Hindlimb muscle (tissue), 1 donor: Measurements from ENCODE around the gene THADA. TPM values are rescaled to one million over a fixed set of nuclear protein-coding genes. Genes with fewer than 3 reads are reported as not detected.
A peak's percentile ranks its signal among the peaks of the same experiment; 100 is the strongest.
"Not testable (repeated sequence)": the region's sequence is repeated elsewhere in the genome, so short reads cannot be mapped to it uniquely, and the experiment has no call there.

Source experiments
- DNase-seq: peaks from one replicate; pipeline ENCODE4 v3.0.0-alpha.2; 2013
- polyA plus RNA-seq: library from polyadenylated mRNA; unstranded; fragments of 120-200 nt; gene quantifications from one replicate; pipeline ENCODE4 v1.2.1, GENCODE V29; 2013; ENCODE audit not compliant: insufficient read length

The THADA gene
- polyA plus RNA-seq, 1 donor, result 22.3 TPM

DNA sequence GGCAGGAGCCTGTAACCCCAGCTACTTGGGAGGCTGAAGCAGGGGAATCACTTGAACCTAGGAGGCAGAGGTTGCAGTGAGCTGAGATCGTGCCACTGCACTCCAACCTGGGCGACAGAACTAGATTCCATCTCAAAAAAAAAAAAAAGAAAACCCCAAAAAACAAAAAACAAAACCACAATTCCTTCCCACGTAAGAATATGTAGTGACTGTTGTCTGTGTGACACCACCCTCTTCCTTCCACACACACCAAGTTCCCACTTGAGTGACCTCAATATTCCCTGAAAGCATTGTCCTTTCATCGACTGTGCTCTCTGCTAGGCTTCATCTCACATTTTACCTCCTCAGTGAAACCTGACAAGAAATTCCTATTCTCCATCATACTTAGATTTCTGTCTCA lies 8.8 kb upstream of the THADA start:
- DNase-seq, result no peak

DNA sequence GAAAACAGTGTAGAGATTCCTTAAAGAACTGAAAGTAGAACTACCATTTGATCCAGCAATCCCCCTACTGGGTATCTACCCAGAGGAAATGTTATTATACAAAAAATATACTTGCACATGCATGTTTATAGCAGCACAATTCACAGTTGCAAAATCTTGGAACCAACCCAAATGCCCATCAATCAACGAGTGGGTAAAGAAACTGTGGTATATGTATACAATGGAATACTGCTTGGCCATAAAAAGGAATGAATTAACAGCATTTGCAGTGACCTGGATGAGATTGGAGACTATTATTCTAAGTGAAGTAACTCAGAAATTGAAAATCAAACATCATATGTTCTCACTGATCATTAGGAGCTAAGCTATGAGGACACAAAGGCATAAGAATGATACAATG lies 4.8 kb upstream of the THADA start:
- DNase-seq, result not testable (repeated sequence)

DNA sequence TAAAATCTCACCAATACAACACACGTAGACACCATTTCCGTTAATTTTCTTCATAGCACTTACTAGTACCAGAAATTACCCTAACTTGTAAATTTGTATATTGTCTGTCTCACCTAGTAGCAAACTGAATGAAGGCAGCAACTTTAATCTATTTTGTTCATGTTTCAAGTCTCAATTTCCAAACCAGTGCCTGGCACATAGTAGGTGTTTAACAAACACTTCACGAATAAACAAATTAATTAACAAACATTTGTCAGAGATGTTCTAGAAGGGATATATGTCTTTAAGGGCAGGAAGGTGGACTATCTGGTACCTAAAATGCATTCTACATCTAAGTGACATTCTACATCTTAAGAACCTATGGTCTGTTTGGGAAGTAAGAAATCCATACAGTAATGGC lies 963 bp downstream of the THADA start:
- no peak for DNase-seq

DNA sequence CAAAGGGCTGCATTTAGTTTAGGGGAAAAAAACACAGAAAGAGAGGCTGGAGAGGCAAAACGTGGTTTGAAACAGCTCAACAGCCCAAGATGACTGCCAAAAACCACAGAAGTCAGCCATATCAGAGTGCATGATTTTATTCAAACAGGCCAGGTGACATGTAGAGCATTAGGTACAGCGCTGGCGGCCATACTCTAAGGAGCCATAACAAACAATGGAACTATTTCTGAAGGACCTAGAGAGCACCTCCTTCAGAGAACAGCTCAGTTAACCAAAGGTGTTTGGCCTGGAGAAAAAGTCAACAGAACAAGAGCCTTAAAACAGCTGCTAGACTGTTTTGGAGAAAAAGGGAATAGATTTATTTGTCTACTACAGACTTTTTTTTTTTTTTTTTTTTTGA lies 2.6 kb downstream of the THADA start:
- DNase-seq, result no peak

DNA sequence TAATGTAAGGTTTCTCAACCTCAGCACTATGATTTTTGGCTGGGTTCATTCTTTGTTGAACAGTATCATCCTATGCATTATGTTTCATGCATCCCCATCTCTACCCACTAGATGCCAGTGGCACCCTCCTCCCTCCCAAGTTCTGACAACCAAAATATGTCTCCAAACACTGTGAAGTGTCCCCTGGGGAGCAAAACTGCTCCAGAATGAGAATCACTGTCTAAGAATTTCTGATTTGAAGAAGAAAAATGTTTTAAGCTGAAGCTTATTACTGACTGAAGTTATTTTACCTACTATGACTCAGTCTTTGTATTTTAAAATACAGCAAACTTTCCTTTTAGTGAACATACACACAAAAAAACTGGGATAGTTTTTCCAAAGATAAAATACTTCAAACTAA lies 3.4 kb downstream of the THADA start:
- DNase-seq, result no peak

DNA sequence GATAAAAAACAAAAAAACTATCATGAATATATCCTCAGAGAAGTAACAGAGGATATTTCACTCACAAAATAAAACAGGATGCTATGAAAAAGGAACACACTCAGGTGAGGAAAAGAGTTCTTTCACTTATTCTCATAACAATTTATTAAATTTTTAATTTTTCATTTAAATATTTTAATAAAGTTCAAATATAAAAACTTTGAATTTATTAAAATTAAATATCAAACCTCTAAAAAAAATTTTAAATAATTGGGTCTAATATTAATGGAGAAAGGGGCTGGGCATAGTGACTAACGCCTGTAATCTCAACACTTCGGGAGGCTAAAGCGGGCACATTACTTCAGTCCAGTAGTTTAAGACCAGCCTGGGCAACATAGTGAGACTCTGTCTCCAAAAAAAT lies 10.1 kb downstream of the THADA start:
- DNase-seq, result no peak

DNA sequence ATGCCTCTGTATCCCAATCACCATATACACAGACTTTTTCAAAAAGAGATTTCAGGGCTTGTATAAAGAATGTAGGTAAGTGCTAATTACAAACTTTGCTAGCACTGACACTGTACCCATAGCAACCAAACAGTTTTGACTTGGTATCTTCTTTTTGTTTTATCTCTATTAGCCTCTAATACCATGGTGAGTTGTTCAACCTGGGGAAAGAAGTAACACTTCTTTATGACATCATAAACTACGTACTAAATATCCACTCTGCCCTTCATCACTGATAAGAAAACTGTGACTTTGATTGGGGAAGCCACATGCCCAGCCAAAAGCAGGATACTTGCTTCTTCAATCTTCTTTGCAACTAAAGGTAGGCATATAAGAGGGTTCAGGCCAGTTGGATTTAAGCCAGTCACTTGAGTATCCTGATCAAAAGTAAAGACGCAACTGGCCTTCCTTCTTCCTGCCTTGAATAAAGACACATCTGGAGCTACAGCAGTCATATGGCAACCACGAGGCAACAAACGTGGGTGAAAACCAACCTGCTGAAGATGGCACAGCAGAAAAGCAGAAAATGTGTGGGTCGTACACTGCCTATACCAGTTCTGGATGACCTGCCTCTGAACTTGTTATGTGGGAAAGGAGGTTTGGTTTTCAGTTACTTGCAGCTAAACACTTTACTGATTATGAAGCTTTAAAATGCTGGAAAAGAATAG lies 16.4 kb downstream of the THADA start:
- DNase-seq, result no peak

DNA sequence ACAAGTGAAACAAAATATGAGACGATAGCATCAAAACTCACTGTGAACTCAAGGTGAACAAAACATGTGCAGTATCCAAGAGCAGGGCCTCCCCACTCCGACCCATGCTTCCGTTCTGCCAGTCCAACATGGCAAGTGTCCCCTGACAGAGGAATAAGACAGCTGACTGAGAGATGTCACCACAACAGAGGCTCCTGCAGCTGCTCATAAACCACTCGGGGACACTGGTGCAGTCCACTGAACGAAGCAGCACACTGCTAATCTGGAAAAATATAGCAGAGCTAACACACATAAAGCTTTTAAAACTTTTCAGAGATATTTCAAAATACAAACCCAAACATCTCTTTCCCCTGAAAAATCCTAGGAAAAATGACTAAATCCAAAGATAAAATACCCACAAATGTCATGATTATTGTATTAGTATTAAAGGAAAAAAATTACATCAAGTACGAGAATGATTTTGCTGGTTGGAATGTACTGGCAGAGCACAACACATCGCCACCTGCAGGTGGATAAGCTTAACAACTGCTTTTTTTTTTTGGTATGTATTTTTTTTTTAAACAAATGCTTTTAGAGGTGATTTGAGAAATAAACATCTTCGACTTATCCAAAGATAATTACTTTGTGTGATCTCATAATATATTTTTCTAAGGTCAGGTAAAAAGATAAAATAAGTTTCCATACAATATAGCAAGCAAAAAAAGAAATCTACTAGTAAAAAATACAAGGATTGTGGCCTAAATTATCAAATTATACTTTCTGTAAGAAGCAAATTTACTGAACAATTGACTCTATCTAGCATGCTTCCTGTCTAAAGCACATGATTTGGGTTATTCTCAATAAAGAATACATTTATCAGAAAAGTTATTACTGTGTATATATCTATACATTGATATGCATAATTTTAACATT lies 18.6 kb downstream of the THADA start:
- peak; percentile 40 for DNase-seq

DNA sequence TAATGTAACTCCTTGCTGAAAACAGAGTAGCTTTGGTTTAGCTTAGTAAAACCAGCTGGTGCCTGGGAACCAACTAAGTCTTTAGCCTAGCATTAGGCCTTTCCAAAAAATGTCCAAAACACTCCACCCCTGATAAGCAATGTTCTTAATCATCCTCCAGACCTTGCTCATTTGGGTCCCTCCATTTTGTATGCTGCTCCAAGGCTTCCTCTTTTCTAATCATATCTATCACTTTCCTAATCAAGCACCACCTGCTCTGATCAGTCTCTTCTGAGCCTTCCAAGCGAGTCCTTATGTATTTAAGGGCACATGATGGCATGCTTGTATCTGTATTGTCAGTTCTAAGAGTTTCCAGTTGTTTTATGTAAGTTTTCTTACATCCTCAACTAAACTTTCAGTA lies 23.6 kb downstream of the THADA start:
- no peak for DNase-seq

DNA sequence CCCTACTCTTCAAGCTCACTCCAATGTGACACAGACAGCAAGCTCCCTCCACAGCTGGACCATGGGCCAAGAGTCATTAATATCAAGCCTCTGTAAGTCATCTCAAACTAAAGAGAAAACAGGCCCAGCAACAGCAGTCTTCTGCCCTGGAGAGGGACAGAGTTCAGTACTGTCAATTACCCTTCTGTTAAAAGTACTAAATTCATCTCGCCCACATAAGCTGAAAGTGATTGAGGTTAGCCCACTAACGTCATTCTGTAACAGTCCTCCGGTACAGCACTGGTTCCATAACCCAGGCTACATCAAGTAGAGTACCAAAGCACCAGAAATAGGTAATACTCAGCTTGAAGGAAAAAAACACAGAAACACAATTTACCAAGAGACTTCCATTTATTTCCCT lies 25.9 kb downstream of the THADA start:
- DNase-seq, result no peak

DNA sequence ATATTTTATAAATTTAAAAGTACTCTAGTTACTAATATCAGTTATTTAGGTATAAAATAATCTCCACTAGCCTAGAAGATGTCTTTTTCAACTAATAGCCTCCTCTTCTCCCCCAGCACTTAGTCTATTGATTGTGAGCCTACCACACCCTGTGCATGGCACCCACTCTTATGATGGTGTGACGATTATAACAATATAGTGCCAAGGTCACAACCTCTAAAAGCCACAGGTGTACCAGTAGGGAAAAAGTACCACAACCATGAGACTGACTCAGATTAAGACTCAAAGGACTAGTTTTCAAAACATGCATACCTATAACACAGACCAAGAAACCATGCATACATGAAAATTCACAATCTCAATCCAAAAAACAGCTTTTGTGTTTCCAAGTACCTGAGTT lies 27.6 kb downstream of the THADA start:
- no peak for DNase-seq

DNA sequence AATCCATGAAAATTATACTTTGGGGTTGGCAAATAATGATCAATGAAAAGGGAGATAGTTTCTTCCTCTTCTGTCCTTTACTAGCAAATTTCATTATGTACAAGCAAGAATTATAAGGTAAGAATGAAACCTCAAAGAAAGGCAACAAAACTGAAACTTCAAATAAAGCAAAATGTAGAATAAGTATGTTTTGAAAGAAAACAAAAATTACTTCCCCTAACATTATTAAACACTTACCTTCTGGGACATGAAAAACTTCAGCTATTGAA lies 29.4 kb downstream of the THADA start:
- no peak for DNase-seq

DNA sequence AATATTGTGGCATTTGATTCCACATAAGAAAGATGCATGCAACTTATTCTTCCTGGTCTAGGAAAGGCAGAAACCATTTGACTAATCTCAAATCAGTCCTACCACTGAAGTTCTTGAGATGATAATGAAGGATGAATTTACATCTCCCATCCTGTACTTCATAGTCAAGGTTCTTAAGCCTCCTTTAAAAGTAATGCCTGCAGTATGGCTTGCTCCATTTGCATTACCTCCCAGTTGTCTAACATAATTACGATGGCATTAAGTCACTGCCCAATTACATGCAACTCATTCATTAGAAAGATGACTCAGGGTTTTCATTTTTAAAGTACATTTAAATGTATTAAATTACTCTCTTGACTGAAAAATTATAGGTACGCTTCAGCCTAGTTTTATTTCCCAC lies 32.2 kb downstream of the THADA start:
- DNase-seq, result no peak

DNA sequence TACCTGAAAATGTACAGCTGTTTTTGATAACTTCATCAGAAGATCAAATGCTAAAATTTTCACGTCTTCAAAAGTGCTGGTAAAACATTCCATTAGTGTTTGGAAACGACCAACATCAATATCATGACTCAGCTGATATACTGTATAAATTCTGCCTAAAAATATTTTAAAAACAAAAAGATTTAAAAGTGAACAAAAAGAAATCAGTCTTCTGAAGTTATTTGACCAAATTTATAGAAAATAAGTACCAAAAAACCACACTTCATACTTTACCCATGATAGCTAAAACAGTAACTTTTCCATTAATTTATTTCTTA lies 35.6 kb downstream of the THADA start:
- no peak for DNase-seq

DNA sequence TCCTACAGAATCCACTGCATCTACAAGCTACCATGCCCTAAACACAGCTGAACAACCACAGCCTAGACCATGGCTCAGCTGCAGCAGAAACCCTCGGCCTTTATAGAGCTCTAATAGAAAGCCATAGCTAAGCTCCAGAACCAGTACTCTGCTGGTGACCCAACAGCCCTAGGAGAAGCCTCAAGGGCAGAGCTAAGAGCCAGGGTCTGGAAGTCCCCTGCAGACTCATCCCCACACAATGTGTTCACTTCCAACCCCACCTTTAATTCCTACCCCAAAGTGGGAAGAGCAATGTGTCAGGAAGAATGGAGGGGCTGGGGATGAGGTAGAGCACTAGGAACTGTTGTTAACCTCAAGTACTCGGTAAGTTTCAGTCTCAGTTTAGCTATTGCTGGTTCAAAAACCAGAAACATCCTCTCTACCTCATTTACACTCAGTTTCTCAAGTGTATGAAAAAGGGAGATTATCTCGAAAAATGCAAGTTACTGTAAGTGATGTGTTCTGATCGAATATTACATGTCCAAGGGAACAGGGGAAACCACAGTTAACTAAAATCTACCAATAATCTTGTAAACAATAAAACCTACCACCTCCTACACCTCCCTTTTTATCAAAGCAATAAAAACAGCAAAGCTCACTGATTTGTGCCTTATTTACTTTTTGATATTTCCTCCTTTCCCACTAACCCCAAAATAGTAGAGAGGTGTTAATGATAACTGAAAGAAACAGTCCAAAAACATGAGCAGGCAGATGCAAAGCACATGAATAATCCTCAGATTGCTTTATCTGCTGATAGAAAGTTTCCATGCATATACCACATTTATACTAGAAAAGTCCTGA lies 36.2 kb downstream of the THADA start:
- no peak for DNase-seq

DNA sequence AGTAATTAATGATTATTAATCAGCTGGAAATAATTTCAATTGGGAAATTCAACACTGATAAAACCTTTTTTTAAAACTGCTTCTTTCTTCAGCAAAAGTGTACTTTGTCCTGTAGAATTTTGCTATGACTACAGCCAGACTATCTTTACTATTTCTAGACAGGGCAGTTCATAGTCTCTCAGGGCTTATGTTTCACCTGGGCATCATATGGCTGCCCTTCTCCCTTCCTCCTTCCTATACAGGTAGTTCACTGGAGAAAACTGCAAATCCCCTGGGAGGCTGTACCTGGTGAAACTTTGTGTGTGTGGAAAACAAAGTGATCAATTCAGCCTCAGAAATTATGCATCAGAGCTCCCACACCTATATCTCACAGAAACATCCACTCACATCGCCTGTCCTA lies 38.6 kb downstream of the THADA start:
- no peak for DNase-seq

DNA sequence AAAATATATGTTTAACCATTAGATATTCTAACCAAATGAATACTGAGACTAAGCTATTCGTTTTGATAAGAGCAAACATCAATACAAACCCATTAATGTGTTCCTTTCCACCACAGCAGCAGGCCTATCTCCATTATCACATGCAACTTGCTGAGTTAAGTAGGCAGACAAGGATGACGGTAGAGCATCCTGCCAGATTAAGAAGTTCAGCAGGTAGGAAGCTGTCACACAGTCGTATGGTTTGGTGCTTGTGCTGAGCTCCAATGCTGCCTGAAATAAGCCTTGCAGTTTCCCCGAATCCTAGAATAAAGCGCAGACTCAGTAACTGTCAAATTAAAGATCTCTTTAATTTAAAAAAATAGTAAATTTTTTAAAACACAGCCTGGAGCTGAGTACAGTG lies 39.6 kb downstream of the THADA start:
- DNase-seq, result no peak

DNA sequence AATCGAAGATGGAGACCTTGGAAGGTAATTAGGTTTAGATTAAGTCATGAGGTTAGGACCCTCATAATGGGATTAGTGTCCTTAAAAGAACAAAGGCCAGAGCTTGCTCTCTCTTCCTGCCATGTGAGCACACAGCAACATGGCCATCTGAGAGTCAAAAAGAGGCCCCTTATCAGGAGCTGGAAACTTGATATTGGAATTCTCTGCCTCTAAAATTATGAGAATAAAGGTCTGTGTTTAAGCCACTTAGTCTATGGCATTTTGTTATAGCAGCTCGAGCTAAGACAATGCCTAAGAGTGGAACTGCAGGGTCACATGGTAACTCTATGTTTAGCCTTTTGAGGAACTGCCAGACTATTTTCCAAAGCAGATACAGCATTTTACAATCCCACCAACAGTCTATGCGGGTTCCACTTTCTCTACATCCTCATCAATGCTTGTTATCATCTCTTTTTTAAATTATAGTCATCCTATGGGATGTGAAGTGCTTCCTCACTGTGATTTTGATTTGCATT lies 42.4 kb downstream of the THADA start:
- no peak for DNase-seq

DNA sequence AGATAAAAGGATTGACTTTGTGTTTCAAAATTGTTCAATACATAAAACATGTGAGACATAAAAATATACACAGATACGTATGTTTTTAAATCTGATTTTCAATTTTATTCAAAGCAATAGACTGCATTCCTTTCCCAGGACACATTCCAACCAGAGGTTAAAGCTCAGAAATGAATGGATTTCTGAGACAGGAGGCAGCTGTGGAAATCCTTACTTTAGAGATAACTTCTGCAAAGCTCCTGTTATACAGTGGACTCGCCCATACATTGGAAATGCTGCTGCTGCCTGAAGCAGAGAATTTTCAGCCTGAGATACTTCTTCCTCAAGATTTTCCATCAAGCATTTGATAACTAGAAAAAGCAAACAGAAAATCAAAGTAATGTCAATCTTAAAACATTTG lies 43.8 kb downstream of the THADA start:
- no peak for DNase-seq

DNA sequence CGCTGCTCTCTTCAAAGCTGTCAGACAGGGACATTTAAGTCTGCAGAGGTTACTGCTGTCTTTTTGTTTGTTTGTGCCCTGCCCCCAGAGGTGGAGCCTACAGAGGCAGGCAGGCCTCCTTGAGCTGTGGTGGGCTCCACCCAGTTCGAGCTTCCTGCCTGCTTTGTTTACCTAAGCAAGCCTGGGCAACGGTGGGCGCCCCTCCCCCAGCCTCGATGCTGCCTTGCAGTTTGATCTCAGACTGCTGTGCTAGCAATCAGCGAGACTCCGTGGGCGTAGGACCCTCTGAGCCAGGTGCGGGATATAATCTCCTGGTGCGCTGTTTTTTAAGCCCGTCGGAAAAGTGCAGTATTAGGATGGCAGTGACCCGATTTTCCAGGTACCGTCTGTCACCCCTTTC lies 47.5 kb downstream of the THADA start:
- not testable (repeated sequence) for DNase-seq

DNA sequence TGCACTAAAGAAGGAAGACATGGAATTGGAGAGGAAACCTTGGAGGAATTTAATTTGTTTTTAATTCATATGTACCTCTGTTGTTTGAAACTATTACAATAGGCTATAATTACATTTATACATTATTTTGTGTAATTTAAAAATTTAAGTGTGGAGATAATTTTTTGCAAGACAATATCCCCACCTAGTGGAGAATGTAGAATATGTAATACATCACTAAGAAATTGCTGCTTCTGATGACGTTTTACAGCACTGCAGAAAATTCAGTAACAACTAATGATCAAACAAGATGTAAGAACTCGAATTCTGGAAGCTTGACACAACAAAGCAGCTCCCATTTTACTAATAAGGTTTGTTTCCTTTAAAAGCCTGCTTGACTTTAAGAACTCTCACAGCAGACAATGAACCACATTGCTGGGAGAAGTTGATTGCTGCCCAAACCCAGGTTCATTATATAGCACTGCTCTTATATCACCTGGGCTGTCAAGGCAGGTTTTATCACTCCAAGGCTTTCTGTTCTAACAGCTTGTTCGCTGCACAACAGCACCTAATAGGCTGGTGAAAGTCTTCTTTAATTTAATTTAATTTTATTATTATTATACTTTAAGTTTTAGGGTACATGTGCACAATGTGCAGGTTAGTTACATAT lies 53.4 kb downstream of the THADA start:
- DNase-seq, result peak; percentile 42

DNA sequence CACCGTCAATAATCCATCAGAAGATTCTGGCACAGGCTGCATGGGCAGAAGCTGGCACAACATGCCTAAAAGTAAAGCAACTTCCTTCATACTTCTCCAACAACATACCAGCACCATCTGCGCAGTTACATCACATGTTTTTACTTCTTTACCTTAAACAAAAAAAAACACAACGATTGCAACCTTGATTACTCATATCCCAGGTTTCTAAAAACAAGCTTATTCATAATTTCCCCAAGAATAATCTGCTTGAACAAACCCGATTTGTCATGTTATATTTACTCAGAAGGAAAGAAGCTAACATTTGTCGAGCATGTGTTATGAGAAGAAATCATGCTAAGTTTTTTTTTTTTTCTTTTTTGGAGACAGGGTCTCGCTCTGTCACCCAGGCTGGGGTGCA lies 54.7 kb downstream of the THADA start:
- no peak for DNase-seq
